ENCODE data around the gene CEP350.

The CEP350 gene

GRCh38 chr1:180136331-180136967 lies 181.8 kb downstream of the CEP350 start:
- TF ChIP-seq CTCF (IDR thresholded peaks at IDR 0.05; ENCODE audit: low read depth, low read length, missing control alignments): no peak
- in situ Hi-C loops (cut with HindIII; ENCODE audit: low sequenced_read_pairs): no loop called here
- no peak for DNase-seq (ENCODE audit: low read depth)
- no peak overlapping the region for H3K4me3 ChIP-seq (ENCODE audit: low read depth, low read length)

GRCh38 chr1:180136968-180137356 lies 182.4 kb downstream of the CEP350 start:
- no peak overlapping the region for H3K4me3 ChIP-seq (ENCODE audit: low read depth, low read length)
- DNase-seq (ENCODE audit: low read depth): no peak
- TF ChIP-seq CTCF (IDR thresholded peaks at IDR 0.05; ENCODE audit: low read depth, low read length, missing control alignments): no peak
- in situ Hi-C loops (cut with HindIII; ENCODE audit: low sequenced_read_pairs): no loop called here

- H3K4me3 ChIP-seq (ENCODE audit: low read depth, low read length): no peak overlapping the region
- TF ChIP-seq CTCF (IDR thresholded peaks at IDR 0.05; ENCODE audit: low read depth, low read length, missing control alignments): no peak
- DNase-seq (ENCODE audit: low read depth): no peak
- in situ Hi-C loops (cut with HindIII; ENCODE audit: low sequenced_read_pairs): no loop called here
Observed at GRCh38 chr1:180137776-180138175, 183.2 kb downstream of the CEP350 start.

- TF ChIP-seq CTCF (IDR thresholded peaks at IDR 0.05; ENCODE audit: low read depth, low read length, missing control alignments): no peak
- H3K4me3 ChIP-seq (ENCODE audit: low read depth, low read length): no peak overlapping the region
- in situ Hi-C loops (cut with HindIII; ENCODE audit: low sequenced_read_pairs): no loop called here
- no peak for DNase-seq (ENCODE audit: low read depth)
Observed at GRCh38 chr1:180141381-180141934, 186.8 kb downstream of the CEP350 start.

- in situ Hi-C loops (cut with HindIII; ENCODE audit: low sequenced_read_pairs): no loop called here
- no peak for TF ChIP-seq CTCF (IDR thresholded peaks at IDR 0.05; ENCODE audit: low read depth, low read length, missing control alignments)
- no peak overlapping the region for H3K4me3 ChIP-seq (ENCODE audit: low read depth, low read length)
- no peak for DNase-seq (ENCODE audit: low read depth)
Observed at GRCh38 chr1:180143359-180143758, 188.7 kb downstream of the CEP350 start.

GRCh38 chr1:180144659-180145357 lies 190.2 kb downstream of the CEP350 start:
- no peak overlapping the region for H3K4me3 ChIP-seq (ENCODE audit: low read depth, low read length)
- in situ Hi-C loops (cut with HindIII; ENCODE audit: low sequenced_read_pairs): no loop called here
- TF ChIP-seq CTCF (IDR thresholded peaks at IDR 0.05; ENCODE audit: low read depth, low read length, missing control alignments): no peak
- DNase-seq (ENCODE audit: low read depth): no peak
